Measurements from ENCODE around the gene FNDC8.
A peak's percentile ranks its signal among the peaks of the same experiment; 100 is the strongest.
"Not testable (repeated sequence)": the region's sequence is repeated elsewhere in the genome, so short reads cannot be mapped to it uniquely, and the experiment has no call there.

FNDC8 gene

GRCh38 chr17:35121315-35121714, at the start of gene FNDC8:
Gene FNDC8 (plus strand): TSS chr17:35121615. CDS start chr17:35121694, 79 bp downstream.
- DNase-seq, result no peak

- no peak for DNase-seq
Observed at GRCh38 chr17:35073183-35073790, 48.1 kb upstream of the FNDC8 start.

GRCh38 chr17:35073991-35074627, 47.3 kb upstream of the FNDC8 start:
- DNase-seq, result peak in 1 of 2 experiments; percentile 10

- no peak for DNase-seq
Observed at GRCh38 chr17:35074711-35075707, 46.4 kb upstream of the FNDC8 start.

- no peak for DNase-seq
Observed at GRCh38 chr17:35076874-35077273, 44.5 kb upstream of the FNDC8 start.

- DNase-seq, result no peak
Observed at GRCh38 chr17:35079547-35080423, 41.6 kb upstream of the FNDC8 start.

GRCh38 chr17:35080536-35080935, 40.9 kb upstream of the FNDC8 start:
- DNase-seq, result no peak

GRCh38 chr17:35081638-35082037, 39.8 kb upstream of the FNDC8 start:
- DNase-seq, result no peak

- no peak for DNase-seq
Observed at GRCh38 chr17:35082073-35082657, 39.2 kb upstream of the FNDC8 start.

GRCh38 chr17:35083071-35083470, 38.3 kb upstream of the FNDC8 start:
- DNase-seq, result no peak

GRCh38 chr17:35084987-35085386, 36.4 kb upstream of the FNDC8 start:
- DNase-seq, result no peak

- no peak for DNase-seq
Observed at GRCh38 chr17:35086164-35086563, 35.3 kb upstream of the FNDC8 start.

GRCh38 chr17:35086931-35087573, 34.4 kb upstream of the FNDC8 start:
- DNase-seq, result no peak

GRCh38 chr17:35087731-35088355, 33.6 kb upstream of the FNDC8 start:
- peak in 1 of 2 experiments; percentile 7 for DNase-seq

GRCh38 chr17:35088356-35088880, 33.0 kb upstream of the FNDC8 start:
- DNase-seq, result peak in 1 of 2 experiments; percentile 10

GRCh38 chr17:35088881-35089585, 32.4 kb upstream of the FNDC8 start:
- peak; percentile 79 to 83 for DNase-seq

GRCh38 chr17:35089586-35090296, 31.7 kb upstream of the FNDC8 start:
- DNase-seq, result peak; percentile 57 to 63

GRCh38 chr17:35090707-35091106, 30.7 kb upstream of the FNDC8 start:
- DNase-seq, result not testable (repeated sequence)

- DNase-seq, result no peak
Observed at GRCh38 chr17:35094902-35095301, 26.5 kb upstream of the FNDC8 start.

Data from activated CD4-positive, alpha-beta T cell treated with anti-CD3 and anti-CD28 coated beads, Interleukin-2, amount 50 U/mL, for 4 hours (primary cell).